Mesodermal cell (in vitro differentiated cells): ENCODE results near the gene LAMA1.
A peak's percentile ranks its signal among the peaks of the same experiment; 100 is the strongest.

Experiments used
- H3K27ac ChIP-seq: 2 replicates; pipeline ENCODE4 v1.7.0; 2013; ENCODE audit warnings: mild to moderate bottlenecking, low read depth, low read length, moderate library complexity; ENCODE audit not compliant: severe bottlenecking
- H3K36me3 ChIP-seq: 2 replicates; pipeline ENCODE4 v1.7.1; 2013; ENCODE audit warnings: mild to moderate bottlenecking, low read length, moderate library complexity; ENCODE audit not compliant: control insufficient read depth, insufficient read depth
- H3K4me1 ChIP-seq: one replicate; pipeline ENCODE4 v1.7.1; 2013; ENCODE audit warnings: mild to moderate bottlenecking, low read length; ENCODE audit not compliant: insufficient read depth, control insufficient read depth, poor library complexity, severe bottlenecking
- H3K4me3 ChIP-seq: 2 replicates; pipeline ENCODE4 v1.7.0; 2013; ENCODE audit warnings: low read length, control low read depth, mild to moderate bottlenecking; ENCODE audit not compliant: insufficient read depth, poor library complexity, severe bottlenecking; ENCODE audit errors: extremely low read depth
- H3K9me3 ChIP-seq: 2 replicates; pipeline ENCODE4 v1.7.1; 2013; ENCODE audit warnings: mild to moderate bottlenecking, low read length, moderate library complexity; ENCODE audit not compliant: control insufficient read depth
- WGBS, 2 experiments: methylation state at CpG; one replicate each; pipeline ENCODE4 v1.1.5; 2013; ENCODE audit warnings: missing lambda C conversion rate in 2 of 2; ENCODE audit not compliant: insufficient coverage in 2 of 2; 5-methylcytosine and 5-hydroxymethylcytosine counted together

Gene LAMA1

GRCh38 chr18:6961331-6961730 is 156.3 kb downstream of the LAMA1 start:
- H3K36me3 ChIP-seq, result peaks cover 7% of the 10 kb centered on the region
- WGBS, 2 experiments, result 93 to 97% methylated on average over 7 to 9 of the region's 9 CpGs
- H3K4me3 ChIP-seq, result no peak overlapping the region
- peaks cover 9% of the 10 kb centered on the region for H3K4me1 ChIP-seq
- peak overlapping the region; percentile 70 for H3K27ac ChIP-seq
- no peaks in the 10 kb centered on the region for H3K9me3 ChIP-seq

GRCh38 chr18:6960656-6961055 is 156.9 kb downstream of the LAMA1 start:
- H3K27ac ChIP-seq, result peak overlapping the region; percentile 70
- peaks cover 9% of the 10 kb centered on the region for H3K4me1 ChIP-seq
- H3K4me3 ChIP-seq, result no peak overlapping the region
- peaks cover 7% of the 10 kb centered on the region for H3K36me3 ChIP-seq
- WGBS, 2 experiments, result 69 to 100% methylated on average over 1 to 2 of the region's 2 CpGs
- H3K9me3 ChIP-seq, result no peaks in the 10 kb centered on the region

- H3K4me3 ChIP-seq, result no peak overlapping the region
- WGBS, 2 experiments, result 100% methylated on average over 1 of the region's 1 CpG
- peaks cover 11% of the 10 kb centered on the region for H3K36me3 ChIP-seq
- no peak overlapping the region for H3K27ac ChIP-seq
- H3K9me3 ChIP-seq, result no peaks in the 10 kb centered on the region
- H3K4me1 ChIP-seq, result peaks cover 9% of the 10 kb centered on the region
Measured at GRCh38 chr18:6960124-6960523, 157.5 kb downstream of the LAMA1 start.

- Histone ChIP-seq H3K36me3 (peaks cover 21% of the 10 kb centered on the region), H3K9me3 (no peaks in the 10 kb centered on the region), H3K27ac (no peak overlapping the region), H3K4me1 (peaks cover 9% of the 10 kb centered on the region), H3K4me3 (no peak overlapping the region)
- WGBS, 2 experiments, result 91 to 94% methylated on average over 10 of the region's 12 CpGs
Measured at GRCh38 chr18:6959110-6959509, 158.5 kb downstream of the LAMA1 start.

- no peaks in the 10 kb centered on the region for H3K9me3 ChIP-seq
- 92 to 94% methylated on average over 11 to 12 of the region's 12 CpGs for WGBS, 2 experiments
- H3K4me3 ChIP-seq, result no peak overlapping the region
- peaks cover 31% of the 10 kb centered on the region for H3K36me3 ChIP-seq
- H3K27ac ChIP-seq, result no peak overlapping the region
- H3K4me1 ChIP-seq, result peaks cover 9% of the 10 kb centered on the region
Measured at GRCh38 chr18:6956999-6957398, 160.6 kb downstream of the LAMA1 start.

- Histone ChIP-seq H3K4me3 (no peak overlapping the region), H3K9me3 (no peaks in the 10 kb centered on the region), H3K27ac (no peak overlapping the region), H3K4me1 (peaks cover 7% of the 10 kb centered on the region), H3K36me3 (peaks cover 31% of the 10 kb centered on the region)
- WGBS, 2 experiments, result 89 to 91% methylated on average over 4 of the region's 5 CpGs
Measured at GRCh38 chr18:6956495-6956894, 161.1 kb downstream of the LAMA1 start.

- H3K36me3 ChIP-seq, result peaks cover 31% of the 10 kb centered on the region
- no peak overlapping the region for H3K4me3 ChIP-seq
- WGBS, 2 experiments, result 95 to 97% methylated on average over 18 of the region's 18 CpGs
- no peak overlapping the region for H3K27ac ChIP-seq
- no peaks in the 10 kb centered on the region for H3K9me3 ChIP-seq
- no peaks in the 10 kb centered on the region for H3K4me1 ChIP-seq
Measured at GRCh38 chr18:6955304-6955703, 162.3 kb downstream of the LAMA1 start.

GRCh38 chr18:6954501-6954900 is 163.1 kb downstream of the LAMA1 start:
- Histone ChIP-seq H3K4me1 (no peaks in the 10 kb centered on the region), H3K36me3 (peaks cover 31% of the 10 kb centered on the region), H3K27ac (no peak overlapping the region), H3K9me3 (no peaks in the 10 kb centered on the region), H3K4me3 (no peak overlapping the region)
- 92 to 100% methylated on average over 4 of the region's 4 CpGs for WGBS, 2 experiments

GRCh38 chr18:6951336-6952090 is 166.1 kb downstream of the LAMA1 start:
- Histone ChIP-seq H3K27ac (no peak overlapping the region), H3K4me3 (no peak overlapping the region), H3K4me1 (no peaks in the 10 kb centered on the region), H3K36me3 (peaks cover 39% of the 10 kb centered on the region), H3K9me3 (no peaks in the 10 kb centered on the region)
- 73 to 78% methylated on average over 15 to 17 of the region's 17 CpGs for WGBS, 2 experiments

- Histone ChIP-seq H3K36me3 (peaks cover 43% of the 10 kb centered on the region), H3K4me3 (no peak overlapping the region), H3K9me3 (no peaks in the 10 kb centered on the region), H3K4me1 (no peaks in the 10 kb centered on the region), H3K27ac (no peak overlapping the region)
- 94 to 97% methylated on average over 14 of the region's 14 CpGs for WGBS, 2 experiments
Measured at GRCh38 chr18:6950641-6951040, 167.0 kb downstream of the LAMA1 start.

GRCh38 chr18:6949800-6950586 is 167.6 kb downstream of the LAMA1 start:
- Histone ChIP-seq H3K9me3 (no peaks in the 10 kb centered on the region), H3K27ac (no peak overlapping the region), H3K4me1 (no peaks in the 10 kb centered on the region), H3K4me3 (no peak overlapping the region), H3K36me3 (peaks cover 43% of the 10 kb centered on the region)
- WGBS, 2 experiments, result 85% methylated on average over 10 to 11 of the region's 11 CpGs
